ENCODE measurements around the gene CLIC1.
A peak's percentile ranks its signal among the peaks of the same experiment; 100 is the strongest.

CLIC1 gene

DNA sequence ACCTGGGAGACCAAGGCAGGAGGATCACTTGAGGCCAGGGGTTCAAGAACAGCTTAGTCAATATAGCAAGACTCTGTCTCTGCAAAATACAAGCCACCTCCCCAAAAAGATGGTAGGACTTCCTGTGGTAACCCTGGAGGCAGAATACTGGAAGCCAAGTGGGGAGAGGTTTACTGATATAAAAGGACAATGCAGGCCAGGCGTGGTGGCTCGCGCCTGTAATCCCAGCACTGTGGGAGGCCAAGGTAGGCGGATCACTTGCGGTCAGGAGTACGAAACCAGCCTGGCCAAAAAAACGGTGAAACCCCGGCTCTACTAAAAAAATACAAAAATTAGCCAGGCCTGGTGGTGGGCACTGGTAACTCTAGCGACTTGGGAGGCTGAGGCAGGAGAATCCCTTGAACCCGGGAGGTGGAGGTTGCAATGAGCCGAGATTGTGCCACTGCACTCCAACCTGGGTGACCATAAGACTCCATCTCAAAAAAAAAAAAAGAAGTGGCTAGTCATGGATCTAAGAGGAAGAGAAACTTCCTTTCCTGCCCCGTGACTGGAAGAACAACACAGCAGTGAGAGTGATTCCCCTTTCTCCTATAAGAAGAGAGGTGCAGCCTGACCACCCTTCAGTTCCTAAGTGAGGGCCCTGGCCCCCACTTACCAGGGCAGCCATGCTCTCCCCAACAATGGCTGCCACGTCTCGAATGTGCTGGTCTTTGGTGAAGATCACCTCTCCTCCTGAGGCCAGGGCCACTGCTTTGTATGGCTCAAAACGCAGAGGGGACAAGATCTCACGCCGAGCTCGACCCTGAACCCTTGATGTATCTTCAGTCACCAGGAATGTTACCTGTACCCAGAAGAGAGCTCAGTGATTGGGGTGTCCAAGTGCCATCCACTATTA lies 32.3 kb upstream of the CLIC1 start:
- DNase-seq: no peak

- no peak for DNase-seq
These were observed 30.8 kb upstream of the CLIC1 start for GRCh38 chr6:31767096-31767645.

DNA sequence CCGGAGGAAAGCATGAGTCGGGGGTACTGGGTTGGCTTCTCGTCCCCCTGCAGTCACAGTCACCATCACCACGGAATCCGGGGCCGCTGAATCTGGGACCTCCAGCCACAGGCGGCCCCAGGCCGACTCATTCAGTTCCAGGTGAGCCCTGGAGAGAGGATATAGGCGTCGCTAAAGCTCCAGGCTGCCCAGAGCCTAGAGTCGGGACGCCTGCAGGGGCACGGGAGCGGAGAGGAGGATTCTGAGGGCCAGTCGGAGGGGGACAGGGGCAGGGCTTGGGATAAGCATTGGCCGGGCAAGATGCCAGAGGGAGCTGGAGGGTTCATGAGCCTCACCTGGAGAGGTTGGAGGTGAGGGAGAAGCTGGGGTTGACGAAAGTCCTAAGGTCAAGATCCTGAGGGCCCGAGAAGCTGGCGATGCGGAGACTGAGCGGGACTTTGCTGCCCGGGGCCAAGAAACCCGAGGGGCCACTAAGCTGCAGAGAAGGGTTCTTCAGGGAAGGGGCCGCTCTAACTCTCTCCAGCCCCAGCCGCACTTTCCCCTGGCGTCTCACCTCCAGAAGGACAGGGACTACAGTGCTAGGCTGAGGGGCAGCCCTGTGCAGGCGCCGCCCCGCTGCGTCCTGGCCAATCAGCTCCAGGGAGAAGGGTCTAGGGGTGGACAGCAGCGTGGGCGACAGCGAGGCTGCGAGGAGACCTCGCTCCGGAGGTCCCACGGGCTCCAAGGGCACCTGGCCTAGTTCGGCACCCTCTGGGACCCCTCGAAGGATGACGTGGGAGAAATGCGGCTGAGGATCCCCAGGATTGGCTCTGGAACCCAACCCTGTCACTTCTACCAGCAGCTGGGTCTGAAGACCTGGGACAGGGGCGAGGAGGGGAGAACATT lies 29.8 kb upstream of the CLIC1 start:
- no peak for DNase-seq

- DNase-seq: no peak
These were observed 29.2 kb upstream of the CLIC1 start for GRCh38 chr6:31765559-31765909.

GRCh38 chr6:31764198-31764597 lies 27.9 kb upstream of the CLIC1 start:
- DNase-seq: no peak

DNA sequence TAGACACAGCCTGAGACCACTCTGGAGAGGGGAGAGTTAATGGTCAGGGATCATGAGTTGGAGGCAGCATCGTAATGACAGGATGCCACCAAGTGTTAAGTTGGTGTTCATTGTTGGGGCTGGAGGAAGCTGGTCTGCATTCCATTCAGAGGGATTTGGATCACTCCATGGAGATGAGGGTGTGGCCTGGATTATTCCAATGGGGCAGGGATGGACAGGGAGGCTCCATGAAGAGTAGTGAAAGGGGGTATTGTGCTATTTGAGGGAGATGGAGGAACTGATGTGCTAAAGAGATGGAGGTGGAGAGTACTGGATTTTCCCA lies 27.2 kb upstream of the CLIC1 start:
- no peak for DNase-seq

DNA sequence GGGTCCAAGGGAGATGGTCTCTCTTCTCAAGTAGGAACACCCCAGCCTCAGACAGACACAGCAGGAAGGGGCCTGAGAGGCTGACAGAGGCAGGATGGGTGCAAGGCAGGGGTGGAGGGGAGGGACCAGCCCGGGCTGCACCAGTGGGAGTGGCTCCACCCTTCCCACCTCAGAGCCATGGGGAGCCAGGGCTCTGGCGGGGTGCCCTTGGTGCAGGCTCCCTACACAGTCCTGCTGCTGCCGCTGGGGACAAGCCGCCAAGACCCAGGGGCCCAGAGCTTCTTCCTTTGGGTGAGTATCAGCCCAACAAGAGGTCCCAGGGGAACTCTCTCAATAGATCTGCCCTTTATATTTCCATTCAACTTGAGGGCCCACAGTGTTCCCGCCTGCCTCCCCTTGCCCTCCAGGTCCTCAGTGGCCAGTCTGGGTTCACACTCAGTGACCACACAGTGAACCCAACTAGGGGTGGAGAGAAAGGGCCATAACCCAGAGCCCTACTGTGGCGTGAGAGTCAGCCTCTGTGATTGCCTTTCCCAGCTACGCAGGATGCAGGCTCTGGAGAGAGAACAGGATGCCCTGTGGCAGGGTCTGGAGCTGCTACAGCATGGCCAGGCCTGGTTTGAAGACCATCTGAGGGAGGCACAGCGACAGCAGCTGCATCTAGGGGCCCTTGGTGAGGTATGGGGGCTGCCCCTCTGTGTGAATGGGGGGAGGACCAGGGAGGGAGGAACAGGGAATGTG lies 26.7 kb upstream of the CLIC1 start:
- no peak for DNase-seq

DNA sequence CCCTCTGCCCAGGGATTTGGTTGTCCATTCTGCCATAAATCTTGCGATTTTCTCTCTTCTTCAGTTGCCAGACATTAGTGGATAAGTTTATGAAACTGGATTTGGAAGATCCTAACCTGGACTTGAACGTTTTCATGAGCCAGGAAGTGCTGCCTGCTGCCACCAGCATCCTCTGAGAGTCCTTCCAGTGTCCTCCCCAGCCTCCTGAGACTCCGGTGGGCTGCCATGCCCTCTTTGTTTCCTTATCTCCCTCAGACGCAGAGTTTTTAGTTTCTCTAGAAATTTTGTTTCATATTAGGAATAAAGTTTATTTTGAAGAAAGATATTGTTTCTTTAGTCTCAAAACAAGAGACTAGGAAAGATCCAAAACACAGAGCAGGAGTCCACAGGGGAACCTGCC lies 26.0 kb upstream of the CLIC1 start, which contains the start of gene SAPCD1:
SAPCD1 (plus strand) TSS at position 301 of the 400 bp plus-strand sequence. CDS start 399 bp downstream, outside the sequence.
- DNase-seq: no peak

DNA sequence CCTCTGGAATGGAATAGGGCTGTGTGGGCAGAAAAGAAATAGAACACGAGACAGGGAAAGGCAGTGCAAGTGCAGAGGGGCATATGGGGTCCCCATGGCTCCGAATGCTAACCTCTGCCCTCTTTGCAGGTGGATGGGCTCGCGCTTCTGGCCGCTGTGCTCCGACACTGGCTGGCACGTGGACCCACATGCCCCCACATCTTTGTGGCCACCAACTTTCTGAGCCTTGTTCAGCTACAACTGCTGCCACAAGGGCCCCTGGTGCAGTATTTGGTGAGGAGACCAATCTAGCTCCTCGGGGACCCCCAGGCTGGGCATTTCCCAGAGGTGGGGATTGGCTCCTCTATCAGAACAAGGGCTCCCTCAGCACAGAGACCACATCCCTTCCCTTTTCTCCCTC lies 25.0 kb upstream of the CLIC1 start:
- no peak for DNase-seq

DNA sequence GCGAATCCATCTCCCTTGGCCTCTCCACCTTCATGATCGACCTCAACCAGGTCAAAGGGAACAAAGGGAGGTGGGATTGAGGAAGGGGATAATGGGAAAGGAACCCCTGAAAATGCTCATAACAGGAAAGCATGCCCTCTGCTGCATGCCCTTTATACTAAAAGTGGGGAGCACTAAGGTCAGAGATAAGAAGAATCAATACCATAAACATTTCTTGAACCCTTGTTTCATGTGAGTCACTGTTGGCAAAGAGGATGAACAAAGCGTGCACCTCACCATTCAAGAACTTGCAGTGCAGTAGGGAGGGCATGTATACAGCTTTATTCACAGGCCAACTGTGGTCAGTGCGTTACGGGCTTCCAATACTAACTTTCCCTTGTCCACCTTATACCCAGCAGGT lies 24.5 kb upstream of the CLIC1 start:
- no peak for DNase-seq

DNA sequence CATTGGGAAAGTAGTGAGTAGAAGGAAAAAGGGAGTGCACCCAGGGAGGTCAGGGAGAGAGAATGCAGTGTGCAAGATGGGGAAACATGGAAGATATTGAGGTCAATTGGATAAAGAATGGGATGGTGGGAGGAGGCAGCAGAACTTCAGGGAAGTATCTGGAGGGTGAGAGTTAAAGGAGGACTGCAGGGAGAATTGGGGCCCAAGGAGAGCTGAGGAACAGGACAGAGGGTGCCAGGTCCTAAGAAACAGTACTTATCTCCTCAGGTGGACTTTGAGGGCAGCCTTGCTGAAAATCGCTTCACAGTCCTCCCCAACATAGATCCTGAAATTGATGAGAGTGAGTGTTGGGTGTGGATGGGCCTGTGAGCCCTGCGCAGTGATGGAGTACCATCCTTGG lies 22.0 kb upstream of the CLIC1 start:
- no peak for DNase-seq

DNA sequence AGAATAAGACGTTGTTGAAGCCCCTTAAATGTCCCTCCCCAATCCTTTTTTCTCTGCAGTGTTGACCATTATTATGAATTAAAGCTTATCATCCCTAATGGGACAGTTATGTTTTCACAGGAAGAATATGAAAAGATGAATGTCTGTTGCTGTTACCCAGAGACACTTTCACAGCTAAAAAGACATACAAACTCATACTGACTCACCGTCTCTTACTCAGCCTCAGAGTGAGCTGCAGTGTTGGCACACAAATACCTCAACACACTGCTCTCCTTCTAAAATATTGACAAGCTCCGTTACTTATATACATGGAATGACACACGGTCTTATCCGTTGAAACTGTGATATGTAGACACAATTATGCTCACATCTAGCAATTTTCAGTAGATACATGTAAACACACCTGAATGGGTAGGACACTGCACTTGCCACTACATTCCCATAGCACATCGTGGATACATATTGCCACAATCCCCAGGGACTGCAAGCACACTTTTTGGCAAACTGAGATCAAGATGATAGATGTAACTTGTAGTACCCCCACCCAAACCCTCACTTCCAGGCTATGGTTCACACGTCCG lies 16.5 kb upstream of the CLIC1 start:
- DNase-seq: no peak

GRCh38 chr6:31750411-31751022 lies 14.2 kb upstream of the CLIC1 start:
- no peak for DNase-seq

DNA sequence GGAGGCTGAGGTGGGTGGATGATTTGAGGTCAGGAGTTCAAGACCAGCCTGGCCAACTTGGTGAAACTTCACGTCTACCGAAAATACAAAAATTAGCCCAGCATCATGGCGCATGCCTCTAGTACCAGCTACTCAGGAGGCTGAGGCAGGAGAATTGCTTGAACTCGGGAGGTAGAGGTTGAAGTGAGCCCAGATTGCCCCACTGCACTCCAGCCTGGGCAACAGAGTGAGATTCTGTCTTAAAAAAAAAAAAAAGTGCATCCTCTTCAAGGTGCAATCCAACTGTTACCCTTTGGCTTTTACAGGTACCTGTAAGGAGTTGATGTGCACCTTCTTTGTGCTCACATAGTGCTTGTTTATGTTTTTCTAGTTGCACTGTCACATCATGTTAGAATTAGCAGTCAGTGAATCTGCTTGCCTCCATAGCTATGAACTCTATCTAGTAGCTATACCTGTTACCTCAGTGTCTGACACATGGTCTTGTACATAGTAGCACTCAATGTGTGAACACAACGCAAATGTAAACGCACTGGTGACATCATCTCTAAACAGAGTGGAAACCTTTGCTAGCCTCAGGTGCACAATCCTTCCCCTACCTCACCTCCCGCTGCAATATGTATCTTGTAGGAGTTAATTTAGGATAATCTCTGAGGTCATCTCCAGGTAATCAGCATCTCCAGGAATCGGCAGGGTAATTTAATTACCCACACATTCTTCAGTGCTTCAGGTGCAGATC lies 13.1 kb upstream of the CLIC1 start:
- DNase-seq: no peak

DNA sequence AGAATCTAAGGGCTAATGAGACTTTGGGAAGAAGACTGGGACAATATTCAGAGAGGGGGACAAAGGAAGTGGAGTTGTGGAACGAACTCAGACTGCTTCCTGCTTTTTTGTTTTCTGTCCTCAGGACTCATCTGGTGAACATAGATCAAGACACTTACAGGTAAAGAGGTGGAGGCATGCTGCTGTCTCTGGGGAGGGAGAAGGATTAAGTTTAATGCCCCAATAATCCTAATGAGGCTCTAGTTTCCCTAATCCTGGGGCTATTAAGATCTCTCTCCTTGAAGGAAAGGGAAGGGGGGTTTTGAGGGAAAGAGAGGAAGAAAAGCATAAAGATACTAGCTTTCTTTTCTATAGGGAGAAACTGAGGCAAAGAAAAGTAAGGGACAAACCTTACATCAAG lies 8.1 kb upstream of the CLIC1 start:
- DNase-seq: no peak

DNA sequence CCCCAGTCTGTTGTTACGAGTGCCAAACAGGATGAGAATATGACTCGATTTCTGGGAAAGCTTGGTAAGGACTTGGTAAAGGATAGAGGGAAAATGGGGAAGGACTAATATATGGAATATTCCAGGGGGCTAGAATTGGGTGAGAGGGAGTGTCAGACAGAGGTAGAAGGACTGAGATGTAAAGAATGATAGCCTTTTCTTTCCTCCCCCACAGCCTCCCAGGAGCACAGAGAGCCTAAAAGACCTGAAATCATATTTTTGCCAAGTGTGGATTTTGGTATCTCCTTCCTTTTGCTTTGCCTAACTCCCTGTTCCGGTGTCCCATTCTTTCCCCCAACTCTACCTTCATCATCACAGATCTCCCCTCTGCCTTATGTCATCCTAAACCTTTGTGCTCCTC lies 6.6 kb upstream of the CLIC1 start:
- DNase-seq: no peak

DNA sequence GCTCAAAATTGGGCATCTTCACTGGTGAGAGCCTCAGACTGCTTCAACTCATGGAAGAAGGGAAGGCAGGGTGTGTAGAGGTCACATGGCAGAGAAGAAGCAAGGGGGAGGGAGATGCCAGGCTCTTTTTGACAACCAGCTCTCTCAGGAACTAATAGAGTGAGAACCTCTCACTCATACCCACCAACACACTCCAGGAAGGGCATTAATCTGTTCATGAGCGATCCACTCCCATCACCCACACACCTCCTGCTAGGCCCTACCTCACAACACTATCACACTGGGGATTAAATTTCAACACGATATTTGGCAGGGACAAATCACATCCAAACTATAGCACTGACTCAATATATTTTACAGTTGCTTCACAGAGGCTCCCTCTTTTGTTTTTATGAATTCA lies 5.5 kb upstream of the CLIC1 start:
- DNase-seq: no peak

- no peak for DNase-seq
These were observed 4.3 kb upstream of the CLIC1 start for GRCh38 chr6:31740397-31741223.

GRCh38 chr6:31739639-31740396 lies 3.5 kb upstream of the CLIC1 start, which contains the start of gene MSH5:
MSH5 (plus strand) TSS chr6:31740005; CDS start chr6:31740467, 462 bp downstream.
- DNase-seq: peak; percentile 98
